Measurements from ENCODE around the gene PDE2A.

DNA sequence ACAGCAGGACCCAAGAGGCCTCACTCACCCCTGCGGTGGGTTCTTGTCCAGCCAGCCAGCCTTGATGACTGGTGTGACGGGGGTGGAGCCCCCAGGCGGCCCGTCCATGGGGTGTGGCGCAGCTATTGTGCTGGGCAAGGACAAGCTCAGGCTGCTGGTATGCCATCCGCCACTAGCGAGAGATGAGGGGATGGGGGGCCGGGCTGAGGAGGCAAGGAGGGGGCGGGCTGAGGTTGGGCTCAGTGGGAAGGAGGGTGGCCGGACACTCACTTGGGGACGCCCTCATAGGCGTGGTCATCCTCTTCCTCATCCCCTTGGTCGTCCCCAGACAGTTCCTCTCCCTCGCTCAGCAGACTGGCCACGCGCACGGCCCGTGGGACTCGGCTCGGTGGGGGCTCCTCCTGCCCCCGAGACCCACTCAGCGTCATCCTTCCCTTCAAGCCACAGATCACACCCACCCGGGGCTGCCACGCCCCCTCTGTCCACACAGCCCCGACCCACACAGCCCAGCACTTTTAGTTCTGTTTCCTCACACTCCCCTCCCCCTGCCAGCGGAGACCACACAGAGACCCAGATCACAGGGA, 38.0 kb upstream of the PDE2A start:
- TF ChIP-seq, protein P1, sequence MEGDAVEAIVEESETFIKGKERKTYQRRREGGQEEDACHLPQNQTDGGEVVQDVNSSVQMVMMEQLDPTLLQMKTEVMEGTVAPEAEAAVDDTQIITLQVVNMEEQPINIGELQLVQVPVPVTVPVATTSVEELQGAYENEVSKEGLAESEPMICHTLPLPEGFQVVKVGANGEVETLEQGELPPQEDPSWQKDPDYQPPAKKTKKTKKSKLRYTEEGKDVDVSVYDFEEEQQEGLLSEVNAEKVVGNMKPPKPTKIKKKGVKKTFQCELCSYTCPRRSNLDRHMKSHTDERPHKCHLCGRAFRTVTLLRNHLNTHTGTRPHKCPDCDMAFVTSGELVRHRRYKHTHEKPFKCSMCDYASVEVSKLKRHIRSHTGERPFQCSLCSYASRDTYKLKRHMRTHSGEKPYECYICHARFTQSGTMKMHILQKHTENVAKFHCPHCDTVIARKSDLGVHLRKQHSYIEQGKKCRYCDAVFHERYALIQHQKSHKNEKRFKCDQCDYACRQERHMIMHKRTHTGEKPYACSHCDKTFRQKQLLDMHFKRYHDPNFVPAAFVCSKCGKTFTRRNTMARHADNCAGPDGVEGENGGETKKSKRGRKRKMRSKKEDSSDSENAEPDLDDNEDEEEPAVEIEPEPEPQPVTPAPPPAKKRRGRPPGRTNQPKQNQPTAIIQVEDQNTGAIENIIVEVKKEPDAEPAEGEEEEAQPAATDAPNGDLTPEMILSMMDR (conservative IDR thresholded peaks at IDR 0.05; ENCODE audit: low read depth, low read length): no peak
- no peak for TF ChIP-seq EZH2 (IDR thresholded peaks at IDR 0.05; ENCODE audit: borderline replicate concordance, low read depth, low read length, poor library complexity, severe bottlenecking)
